Measurements from ENCODE around the gene ZCCHC8. TPM values are rescaled to one million over a fixed set of nuclear protein-coding genes. Genes with fewer than 3 reads are reported as not detected.

The ZCCHC8 gene
- total and polyA plus RNA-seq, 2 of the 8 experiments (the other 6 are each of a cell fraction or from before 2014, with no cell fraction given) = 13.8 to 28.9 TPM

- H3K23ac ChIP-seq (ENCODE audit: insufficient read length) = no peak overlapping the region
- no peak overlapping the region for H3K14ac ChIP-seq (ENCODE audit: insufficient read length)
- no peaks in the 10 kb centered on the region; a peak in 4 of 7 replicates for H3K4me1 ChIP-seq (replicated peaks in 1 of 4; ENCODE audit: control insufficient read depth in 3 of 4, insufficient read depth in 4 of 4, low read length in 3 of 4)
- ChIA-PET POLR2A (ENCODE audit: partially characterized antibody) (interaction anchor here (1.5 to 49.0 kb wide), 4 partner anchors 2 to 65 kb away, joined by 4 to 1221 read pairs (median 622); partner anchors contain the start of genes KNTC1, RSRC2 and ZCCHC8), CTCF (ENCODE audit: partially characterized antibody) (no interaction called here)
- no peak overlapping the region for H2BK5ac ChIP-seq (ENCODE audit: low read depth, low read length)
- H2BK20ac ChIP-seq (ENCODE audit: low read length) = no peak overlapping the region
- H3K9me3 ChIP-seq (ENCODE audit: insufficient read depth in 2 of 2, low read depth in 1 of 2, low read length in 1 of 2) = no peaks in the 10 kb centered on the region
- H3K23me2 ChIP-seq (ENCODE audit: low read depth, low read length) = peaks cover 10% of the 10 kb centered on the region
- H2AFZ ChIP-seq (ENCODE audit: low read length) = no peak overlapping the region
- no peak for FAIRE-seq
- no peak overlapping the region for H4K5ac ChIP-seq (ENCODE audit: insufficient read length, low read depth, low read length)
- H3K36me3 ChIP-seq (ENCODE audit: control insufficient read depth in 2 of 4, insufficient read depth in 4 of 4, low read length in 3 of 4) = peaks cover 0 to 37% (median 14%) of the 10 kb centered on the region in 4 experiments; a peak in 4 of 8 replicates
- no peak overlapping the region for H2AK5ac ChIP-seq (ENCODE audit: low read depth, low read length)
- H2BK15ac ChIP-seq (ENCODE audit: low read length) = no peak overlapping the region
- no peak overlapping the region for H3K56ac ChIP-seq (replicated peaks; ENCODE audit: insufficient read length, low read depth, low read length)
- H3K79me2 ChIP-seq (ENCODE audit: control insufficient read depth in 1 of 2, insufficient read depth in 2 of 2, low read length in 2 of 2) = peaks cover 36 to 83% of the 10 kb centered on the region in 2 experiments
- H2BK120ac ChIP-seq (replicated peaks; ENCODE audit: low read depth, low read length) = no peak overlapping the region
- H3K4ac ChIP-seq (replicated peaks; ENCODE audit: insufficient read length, low read depth, low read length) = no peak overlapping the region
- 85% methylated on average over 7 of the region's 7 CpGs; no CpG with 5 or more reads in 1 of the 2 experiments for WGBS, 2 experiments (ENCODE audit: extremely low coverage in 1 of 2, insufficient coverage in 1 of 2, insufficient read length in 1 of 2, insufficient replicate concordance in 2 of 2, low coverage in 1 of 2, low lambda C conversion rate in 2 of 2, missing lambda C conversion rate in 1 of 2)
- peaks cover 0 to 10% of the 10 kb centered on the region in 2 experiments for H4K20me1 ChIP-seq (replicated peaks in 1 of 2; ENCODE audit: control insufficient read depth in 1 of 2, insufficient read depth in 2 of 2, low read length in 2 of 2)
- H3K27me3 ChIP-seq (replicated peaks in 1 of 4; ENCODE audit: control insufficient read depth in 3 of 4, extremely low read depth in 1 of 4, insufficient read depth in 3 of 4, low read length in 3 of 4) = no peaks in the 10 kb centered on the region
- peaks cover 3% of the 10 kb centered on the region; the same call in 1 of the 2 replicates for H3K79me1 ChIP-seq (ENCODE audit: low read depth, low read length)
- no peak overlapping the region for H4K8ac ChIP-seq (ENCODE audit: extremely low read depth, insufficient read depth, low read length)
- no peak for DNase-seq (ENCODE audit: low read depth in 1 of 2, low spot score in 2 of 2)
- no peak overlapping the region for H3K9ac ChIP-seq (replicated peaks in 1 of 4; ENCODE audit: extremely low read depth in 1 of 4, low read depth in 3 of 4, low read length in 3 of 4)
- H3K27ac ChIP-seq (ENCODE audit: low read depth, low read length) = no peak overlapping the region
- H3K4me2 ChIP-seq (ENCODE audit: insufficient read depth in 1 of 2, low read depth in 2 of 2, low read length in 2 of 2) = peak overlapping the region; percentile 82 to 93; a peak in 3 of 4 replicates
- H2BK12ac ChIP-seq (ENCODE audit: low read depth, low read length) = no peak overlapping the region
- H3K18ac ChIP-seq (ENCODE audit: extremely low read depth, low read length) = no peak overlapping the region
- H4K91ac ChIP-seq (replicated peaks; ENCODE audit: insufficient read length, low read length) = no peak overlapping the region
- peak overlapping the region in 2 of 4 experiments; percentile 90 to 96; a peak in 3 of 8 replicates for H3K4me3 ChIP-seq (ENCODE audit: extremely low read depth in 1 of 4, insufficient read depth in 2 of 4, low read depth in 3 of 4, low read length in 4 of 4)
- TF ChIP-seq FOSL1 (IDR thresholded peaks at IDR 0.05; ENCODE audit: insufficient read depth, low read depth, low read length) (no peak), ATF2 (IDR thresholded peaks at IDR 0.05; ENCODE audit: low read length) (no peak), SAP30 (IDR thresholded peaks at IDR 0.05; ENCODE audit: insufficient read depth, insufficient replicate concordance, low read length) (no peak), NRF1 (IDR thresholded peaks at IDR 0.05; ENCODE audit: low read depth, low read length) (no peak), GABPA (IDR thresholded peaks at IDR 0.05; ENCODE audit: borderline replicate concordance, insufficient read depth, low read length) (no peak), CHD2 (IDR thresholded peaks at IDR 0.05; ENCODE audit: low read length) (no peak), TAF7 (optimal IDR thresholded peaks at IDR 0.05; ENCODE audit: borderline replicate concordance, low read depth, low read length) (no peak), EZH2 (IDR thresholded peaks at IDR 0.05; ENCODE audit: low read depth, low read length, severe bottlenecking) (no peak), CREB1 (IDR thresholded peaks at IDR 0.05) (no peak), HDAC6 (IDR thresholded peaks at IDR 0.05; ENCODE audit: low read depth, low read length) (no peak), ATF3 (IDR thresholded peaks at IDR 0.05; ENCODE audit: insufficient read depth, low read depth, low read length) (no peak)
Measured at GRCh38 chr12:122528582-122528981, 27.9 kb upstream of the ZCCHC8 start.

All from H1 (cell line).